K562 (cell line): Measurements from ENCODE around the gene PRSS27. TPM values are rescaled to one million over a fixed set of nuclear protein-coding genes. Genes with fewer than 3 reads are reported as not detected.
A peak's percentile ranks its signal among the peaks of the same experiment; 100 is the strongest.

Experiments used
- ESRRB ChIP-seq: fragments of 250-450 bp; sonication (Bioruptor Pico); IDR thresholded peaks from 2 replicates; pipeline ENCODE4 v1.5.0; 2020; ENCODE audit warnings: mild to moderate bottlenecking, moderate library complexity, borderline replicate concordance
- FOXM1 ChIP-seq, 2 experiments: fragments of 450-650 bp in 1 of 2; sonication (generic) in 1 of 2; formaldehyde crosslinking in 1 of 2; IDR thresholded peaks; 2 replicates each; pipeline versions ENCODE4 v1.6.1 to v1.9.0; 2017 to 2022; ENCODE audit warnings: low read depth in 2 of 2, mild to moderate bottlenecking in 2 of 2, missing genetic modification reagents in 1 of 2, moderate library complexity in 1 of 2
- IFI16 ChIP-seq: fragments of 250-450 bp; sonication (Bioruptor Pico); IDR thresholded peaks from 2 replicates; pipeline ENCODE4 v2.1.2; 2022; ENCODE audit warnings: mild to moderate bottlenecking, inconsistent platforms
- IRF9 ChIP-seq: fragments of 450-650 bp; IDR thresholded peaks from 2 replicates; pipeline ENCODE4 v1.6.1; 2016; ENCODE audit warnings: missing biosample characterization, missing genetic modification characterization
- KDM5B ChIP-seq: fragments of 200-600 bp; sonication (generic); IDR thresholded peaks from 2 replicates; pipeline ENCODE4 v1.6.1; 2012; ENCODE audit warnings: low read depth, mild to moderate bottlenecking, moderate library complexity, low read length, control low read depth, inconsistent platforms; ENCODE audit not compliant: insufficient replicate concordance
- LCOR ChIP-seq: sonication (generic); formaldehyde crosslinking; IDR thresholded peaks from 2 replicates; pipeline ENCODE4 v1.8.0; 2022; ENCODE audit warnings: mild to moderate bottlenecking, missing genetic modification reagents
- NCOA6 ChIP-seq: fragments of 450-650 bp; IDR thresholded peaks from 2 replicates; pipeline ENCODE4 v1.6.1; 2017; ENCODE audit warnings: mild to moderate bottlenecking
- NR2F6 ChIP-seq: fragments of 450-650 bp; formaldehyde crosslinking; IDR thresholded peaks from 2 replicates; pipeline ENCODE4 v1.4.0; 2020; ENCODE audit warnings: mild to moderate bottlenecking
- RCOR1 ChIP-seq, 2 experiments: IDR thresholded peaks; 2 replicates each; pipeline ENCODE4 v1.6.1; 2012; ENCODE audit warnings: low read depth in 2 of 2, low read length in 2 of 2, borderline replicate concordance in 1 of 2, improper control_type of control experiment in 1 of 2
- SIN3B ChIP-seq: fragments of 450-650 bp; IDR thresholded peaks from 2 replicates; pipeline ENCODE4 v1.6.1; 2017; ENCODE audit warnings: low read depth, mild to moderate bottlenecking, moderate library complexity
- ZBTB33 ChIP-seq: sonication (generic); formaldehyde crosslinking; IDR thresholded peaks from 2 replicates; pipeline ENCODE4 v1.8.1; 2023; ENCODE audit warnings: mild to moderate bottlenecking, missing genetic modification reagents
- ZNF134 ChIP-seq: fragments of 250-450 bp; sonication (Bioruptor Pico); conservative IDR thresholded peaks from 2 replicates; pipeline ENCODE4 v1.4.0; 2020
- ZNF184 ChIP-seq: sonication (generic); formaldehyde crosslinking; IDR thresholded peaks from 2 replicates; pipeline ENCODE4 v1.5.0; 2020; ENCODE audit warnings: missing genetic modification reagents
- ZNF217 ChIP-seq: sonication (generic); formaldehyde crosslinking; IDR thresholded peaks from 2 replicates; pipeline ENCODE4 v1.8.0; 2022; ENCODE audit warnings: mild to moderate bottlenecking, missing genetic modification reagents
- ZNF609 ChIP-seq: sonication (generic); formaldehyde crosslinking; IDR thresholded peaks from 2 replicates; pipeline ENCODE4 v1.8.1; 2023; ENCODE audit warnings: missing genetic modification reagents, mild to moderate bottlenecking, borderline replicate concordance
- polyA plus RNA-seq, 8 experiments: library from polyadenylated mRNA; depleted of rRNA in 4 of 8; stranded (reverse) in 5 of 8; unstranded in 3 of 8; fragments of >200 nt; fragmentation: Nextera tagmentation in 2 of 8; fragmentation: Illumina TruSeq in 1 of 8; extraction: Ambion mirVana in 2 of 8; extraction: Trizol in 1 of 8; gene quantifications; 2 replicates each; pipeline versions ENCODE4 v1.2.1 to v1.2.3, GENCODE V29; 2011 to 2014; ENCODE audit warnings: inconsistent platforms in 1 of 8, missing spikeins in 1 of 8
- total RNA-seq, 7 experiments: library from RNA; depleted of rRNA in 6 of 7; stranded (reverse); fragments of >200 nt in 6 of 7; fragmentation: Illumina TruSeq in 2 of 7; extraction: Trizol in 2 of 7; gene quantifications; 2 replicates each; pipeline versions ENCODE4 v1.2.1 to v1.2.3, GENCODE V29; 2011 to 2021; ENCODE audit warnings: low replicate concordance in 1 of 7

The PRSS27 gene
- total and polyA plus RNA-seq, 9 of the 15 experiments (the other 6 are each of a cell fraction or from before 2014, with no cell fraction given): 0.09 to 0.20 (median 0.17) TPM; not detected in 5

- peak; percentile 59 for TF ChIP-seq KDM5B
- TF ChIP-seq RCOR1 (IDR thresholded peaks at IDR 0.05; ENCODE audit: borderline replicate concordance in 1 of 2, low read depth in 2 of 2, low read length in 2 of 2): no peak
- TF ChIP-seq IFI16 (CRISPR knock-in tag): no peak
- no peak for TF ChIP-seq ZNF217 (CRISPR knock-in tag)
- TF ChIP-seq NCOA6: no peak
- TF ChIP-seq ZNF184 (CRISPR knock-in tag): no peak
- no peak for TF ChIP-seq NR2F6
- TF ChIP-seq FOXM1 (IDR thresholded peaks at IDR 0.05; ENCODE audit: low read depth): peak; percentile 16; the same call in 1 of the 2 replicates
- TF ChIP-seq FOXM1 (CRISPR knock-in tag; IDR thresholded peaks at IDR 0.05; ENCODE audit: low read depth): no peak
- peak; percentile 73 for TF ChIP-seq LCOR (CRISPR knock-in tag)
- peak; percentile 39; the same call in 1 of the 2 replicates for TF ChIP-seq ZBTB33 (CRISPR knock-in tag)
- no peak for TF ChIP-seq ZNF609 (CRISPR knock-in tag)
- TF ChIP-seq ESRRB (CRISPR knock-in tag): 0 out of 2 replicates have a peak, but pooled peaks have one; percentile 25
- TF ChIP-seq SIN3B: no peak
- 0 out of 2 replicates have a peak, but pooled peaks have one; percentile 7 for TF ChIP-seq IRF9 (tag)
- TF ChIP-seq ZNF134 (CRISPR knock-in tag): 0 out of 2 replicates have a peak, but pooled peaks have one; percentile 9
Observed at GRCh38 chr16:2751577-2752034, 31.6 kb upstream of the PRSS27 start (continued).
